ENCODE data around the gene MEIKIN. TPM values are rescaled to one million over a fixed set of nuclear protein-coding genes. Genes with fewer than 3 reads are reported as not detected.

MEIKIN gene
- total RNA-seq, 4 donors from 2014 or later, result not detected

DNA sequence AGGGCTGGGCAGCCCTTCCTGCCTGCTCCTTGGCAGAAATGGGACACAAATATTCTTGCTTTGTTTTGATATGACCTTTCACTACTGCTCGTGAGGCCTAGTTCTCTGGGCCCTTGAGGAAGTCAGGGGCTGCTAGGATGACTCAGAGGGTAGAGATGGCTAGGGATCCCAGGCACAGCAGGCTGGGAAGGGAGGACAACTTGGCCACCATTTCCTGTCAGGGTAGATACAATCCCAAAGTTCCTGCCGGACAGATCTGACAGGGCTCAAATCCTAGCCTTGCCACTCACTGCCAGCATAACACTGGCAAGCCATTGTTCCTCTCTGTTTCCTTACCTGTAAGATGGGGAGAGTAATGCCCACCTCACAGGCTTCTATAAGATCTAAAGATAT, 31.7 kb upstream of the MEIKIN start:
- H3K27me3 ChIP-seq, result no peaks in the 10 kb centered on the region
- intact Hi-C loops (cut with DNase I), result no loop called here
- H3K4me3 ChIP-seq (replicated peaks in 1 of 3), result no peak overlapping the region
- H3K27ac ChIP-seq, result no peak overlapping the region
- TF ChIP-seq, protein P1, sequence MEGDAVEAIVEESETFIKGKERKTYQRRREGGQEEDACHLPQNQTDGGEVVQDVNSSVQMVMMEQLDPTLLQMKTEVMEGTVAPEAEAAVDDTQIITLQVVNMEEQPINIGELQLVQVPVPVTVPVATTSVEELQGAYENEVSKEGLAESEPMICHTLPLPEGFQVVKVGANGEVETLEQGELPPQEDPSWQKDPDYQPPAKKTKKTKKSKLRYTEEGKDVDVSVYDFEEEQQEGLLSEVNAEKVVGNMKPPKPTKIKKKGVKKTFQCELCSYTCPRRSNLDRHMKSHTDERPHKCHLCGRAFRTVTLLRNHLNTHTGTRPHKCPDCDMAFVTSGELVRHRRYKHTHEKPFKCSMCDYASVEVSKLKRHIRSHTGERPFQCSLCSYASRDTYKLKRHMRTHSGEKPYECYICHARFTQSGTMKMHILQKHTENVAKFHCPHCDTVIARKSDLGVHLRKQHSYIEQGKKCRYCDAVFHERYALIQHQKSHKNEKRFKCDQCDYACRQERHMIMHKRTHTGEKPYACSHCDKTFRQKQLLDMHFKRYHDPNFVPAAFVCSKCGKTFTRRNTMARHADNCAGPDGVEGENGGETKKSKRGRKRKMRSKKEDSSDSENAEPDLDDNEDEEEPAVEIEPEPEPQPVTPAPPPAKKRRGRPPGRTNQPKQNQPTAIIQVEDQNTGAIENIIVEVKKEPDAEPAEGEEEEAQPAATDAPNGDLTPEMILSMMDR (IDR thresholded peaks at IDR 0.05), result no peak
- no peak for TF ChIP-seq POLR2A (IDR thresholded peaks at IDR 0.05)
- H3K9me3 ChIP-seq, result no peaks in the 10 kb centered on the region
- H3K36me3 ChIP-seq, result no peaks in the 10 kb centered on the region
- DNase-seq, result no peak
- 86 to 91% methylated on average over 2 of the region's 2 CpGs for WGBS, 2 donors
- no peaks in the 10 kb centered on the region for H3K4me1 ChIP-seq

DNA sequence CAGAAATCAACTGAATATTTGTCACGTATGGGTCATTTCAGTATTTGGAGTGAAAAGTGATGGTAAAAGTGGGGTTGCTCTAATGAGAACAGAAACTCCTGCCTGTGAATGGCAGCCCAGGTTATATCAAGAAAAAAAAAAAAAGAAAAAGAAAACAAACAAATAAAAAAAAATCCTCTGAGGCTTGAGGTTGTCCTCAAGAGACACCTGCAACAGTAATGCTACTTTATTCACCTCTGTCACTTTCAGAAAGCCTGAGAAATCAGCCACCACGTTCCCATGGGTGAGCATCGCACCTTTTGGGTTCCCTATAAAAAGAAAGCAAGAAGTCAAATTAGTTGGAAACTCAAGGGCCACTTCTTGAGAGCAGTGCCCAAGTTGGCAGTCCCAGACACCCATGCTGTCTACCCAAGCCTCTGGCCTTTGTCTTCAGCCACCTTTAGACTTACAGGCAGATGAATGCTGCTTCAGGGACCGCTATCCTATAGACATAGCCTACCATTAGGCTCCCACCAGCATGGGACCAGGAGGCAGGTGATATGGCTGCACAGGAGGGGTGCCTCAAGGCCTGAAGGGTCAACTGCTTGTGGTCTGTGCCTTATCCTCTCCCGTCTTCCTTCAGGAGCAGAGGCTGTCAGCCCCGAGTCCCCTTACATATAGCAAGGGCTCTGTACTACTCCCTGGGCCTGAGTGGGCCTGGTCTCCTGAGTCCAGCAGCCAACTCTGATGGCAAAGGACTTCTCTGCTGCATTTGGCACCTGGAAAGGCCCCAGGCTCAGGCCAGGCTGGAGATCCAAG, 31.1 kb upstream of the MEIKIN start:
- TF ChIP-seq POLR2A (IDR thresholded peaks at IDR 0.05), result no peak
- Histone ChIP-seq H3K4me1 (no peaks in the 10 kb centered on the region), H3K27me3 (no peaks in the 10 kb centered on the region), H3K4me3 (replicated peaks in 1 of 3) (no peak overlapping the region), H3K27ac (no peak overlapping the region), H3K9me3 (no peaks in the 10 kb centered on the region), H3K36me3 (no peaks in the 10 kb centered on the region)
- DNase-seq, result no peak
- 91 to 98% methylated on average over 4 to 6 of the region's 6 CpGs for WGBS, 2 donors
- intact Hi-C loops (cut with DNase I), result no loop called here

DNA sequence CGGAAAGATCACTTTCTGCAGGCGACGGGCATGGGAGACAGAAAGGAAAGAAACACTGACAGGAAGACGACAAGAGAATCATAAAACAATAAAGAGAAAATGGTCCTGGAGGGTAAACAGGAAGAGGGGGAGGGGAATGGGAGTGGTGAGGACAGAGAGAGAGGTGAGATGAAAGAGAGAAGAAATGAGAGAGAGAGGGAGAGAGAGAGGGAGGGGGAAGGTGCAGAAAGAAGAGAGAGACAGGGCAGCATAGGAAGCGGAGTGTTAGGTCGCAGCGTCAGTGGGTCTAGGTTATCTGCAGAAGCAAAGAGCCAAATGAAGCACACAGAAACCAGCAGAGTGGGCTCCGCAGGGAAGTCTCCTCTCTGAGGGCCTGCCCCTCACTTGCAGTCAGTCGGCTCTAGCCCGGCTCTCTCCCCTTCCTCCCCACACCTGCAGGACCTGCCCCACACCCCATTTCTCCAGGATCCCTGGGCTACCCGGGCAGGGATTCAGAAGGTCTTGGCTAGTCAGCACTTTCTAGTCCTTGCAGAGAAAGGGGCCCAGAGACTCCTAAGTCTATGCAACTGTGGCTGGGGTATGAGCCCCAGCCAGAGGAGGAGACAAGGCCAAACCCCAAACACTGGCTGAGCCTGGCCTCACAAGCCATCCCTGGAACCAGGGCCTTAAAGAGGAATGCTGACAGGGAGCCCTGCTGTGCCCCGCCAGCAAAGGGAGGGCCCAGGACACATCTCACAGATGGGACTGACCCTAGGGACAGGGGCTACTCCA, 29.7 kb upstream of the MEIKIN start:
- no peak for DNase-seq
- TF ChIP-seq, protein P1 (IDR thresholded peaks at IDR 0.05), result no peak
- TF ChIP-seq POLR2A (IDR thresholded peaks at IDR 0.05), result no peak
- H3K27ac ChIP-seq, result no peak overlapping the region
- H3K9me3 ChIP-seq, result no peaks in the 10 kb centered on the region
- no peak overlapping the region for H3K4me3 ChIP-seq (replicated peaks in 1 of 3)
- 43 to 54% methylated on average over 12 of the region's 12 CpGs for WGBS, 2 donors
- no peaks in the 10 kb centered on the region for H3K36me3 ChIP-seq
- H3K4me1 ChIP-seq, result no peaks in the 10 kb centered on the region
- intact Hi-C loops (cut with DNase I), result no loop called here
- H3K27me3 ChIP-seq, result no peaks in the 10 kb centered on the region

DNA sequence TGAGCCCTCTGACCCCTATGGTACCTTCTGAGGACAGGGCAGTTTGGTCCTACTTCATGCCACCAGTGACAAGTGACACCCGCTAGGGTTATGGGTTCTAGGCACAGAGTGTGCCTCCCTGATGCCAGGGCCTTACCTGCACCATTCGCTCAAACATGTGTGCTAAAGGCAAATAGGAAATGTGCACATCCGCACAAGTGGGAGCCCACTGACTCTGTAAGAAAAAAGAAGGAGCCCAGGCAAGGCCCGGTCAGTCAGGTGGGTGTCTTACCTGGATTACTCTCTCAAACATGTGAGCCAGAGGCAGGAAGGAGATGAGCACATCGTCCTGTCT, 29.1 kb upstream of the MEIKIN start:
- Histone ChIP-seq H3K36me3 (no peaks in the 10 kb centered on the region), H3K27ac (no peak overlapping the region), H3K27me3 (no peaks in the 10 kb centered on the region), H3K9me3 (no peaks in the 10 kb centered on the region), H3K4me1 (no peaks in the 10 kb centered on the region), H3K4me3 (replicated peaks in 1 of 3) (no peak overlapping the region)
- WGBS, 2 donors, result 68 to 81% methylated on average over 5 of the region's 5 CpGs
- DNase-seq, result no peak
- intact Hi-C loops (cut with DNase I), result no loop called here
- TF ChIP-seq POLR2A (IDR thresholded peaks at IDR 0.05), result no peak
- TF ChIP-seq, protein P1 (IDR thresholded peaks at IDR 0.05), result no peak

DNA sequence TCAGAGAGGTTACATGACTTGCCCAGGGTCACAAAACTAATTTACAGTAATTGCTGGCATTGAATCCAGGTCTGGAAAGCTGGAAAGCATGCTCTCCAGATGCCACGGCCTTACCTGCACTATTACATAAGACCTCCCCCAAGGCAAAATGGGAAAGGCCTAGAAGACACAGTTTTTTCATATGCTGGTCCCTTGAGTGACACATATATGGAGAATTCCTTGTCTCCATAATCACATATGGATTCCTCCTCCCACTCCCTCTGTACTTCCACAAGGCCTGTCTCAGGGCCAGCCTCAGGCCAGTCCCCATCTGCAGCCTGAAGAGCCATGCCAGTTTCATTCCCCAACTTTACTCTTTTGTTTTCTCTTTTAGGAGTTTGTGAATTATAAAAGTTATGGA, 28.6 kb upstream of the MEIKIN start:
- no peaks in the 10 kb centered on the region for H3K36me3 ChIP-seq
- DNase-seq, result no peak
- H3K4me3 ChIP-seq (replicated peaks in 1 of 3), result no peak overlapping the region
- TF ChIP-seq POLR2A (IDR thresholded peaks at IDR 0.05), result no peak
- TF ChIP-seq, protein P1 (IDR thresholded peaks at IDR 0.05), result no peak
- intact Hi-C loops (cut with DNase I), result no loop called here
- no peaks in the 10 kb centered on the region for H3K27me3 ChIP-seq
- H3K27ac ChIP-seq, result no peak overlapping the region
- no peaks in the 10 kb centered on the region for H3K4me1 ChIP-seq
- no peaks in the 10 kb centered on the region for H3K9me3 ChIP-seq
- 94 to 100% methylated on average over 1 of the region's 1 CpG for WGBS, 2 donors
